NB4 (cell line): ENCODE data around the gene P4HB.

ENCODE experiments used
- MYC ChIP-seq: IDR thresholded peaks from 2 replicates; pipeline ENCODE4 v1.6.1; 2011; ENCODE audit warnings: low read depth, low read length
- POLR2A ChIP-seq: IDR thresholded peaks from 2 replicates; pipeline ENCODE4 v1.6.1; 2011; ENCODE audit warnings: mild to moderate bottlenecking; ENCODE audit not compliant: insufficient read length; ENCODE audit errors: extremely low read depth
- TF ChIP-seq, protein P1 (sequence below): IDR thresholded peaks from one replicate; pipeline ENCODE4 v1.5.1; 2012; ENCODE audit warnings: low read depth, low read length

- TF ChIP-seq POLR2A, result no peak
- TF ChIP-seq, protein P1, sequence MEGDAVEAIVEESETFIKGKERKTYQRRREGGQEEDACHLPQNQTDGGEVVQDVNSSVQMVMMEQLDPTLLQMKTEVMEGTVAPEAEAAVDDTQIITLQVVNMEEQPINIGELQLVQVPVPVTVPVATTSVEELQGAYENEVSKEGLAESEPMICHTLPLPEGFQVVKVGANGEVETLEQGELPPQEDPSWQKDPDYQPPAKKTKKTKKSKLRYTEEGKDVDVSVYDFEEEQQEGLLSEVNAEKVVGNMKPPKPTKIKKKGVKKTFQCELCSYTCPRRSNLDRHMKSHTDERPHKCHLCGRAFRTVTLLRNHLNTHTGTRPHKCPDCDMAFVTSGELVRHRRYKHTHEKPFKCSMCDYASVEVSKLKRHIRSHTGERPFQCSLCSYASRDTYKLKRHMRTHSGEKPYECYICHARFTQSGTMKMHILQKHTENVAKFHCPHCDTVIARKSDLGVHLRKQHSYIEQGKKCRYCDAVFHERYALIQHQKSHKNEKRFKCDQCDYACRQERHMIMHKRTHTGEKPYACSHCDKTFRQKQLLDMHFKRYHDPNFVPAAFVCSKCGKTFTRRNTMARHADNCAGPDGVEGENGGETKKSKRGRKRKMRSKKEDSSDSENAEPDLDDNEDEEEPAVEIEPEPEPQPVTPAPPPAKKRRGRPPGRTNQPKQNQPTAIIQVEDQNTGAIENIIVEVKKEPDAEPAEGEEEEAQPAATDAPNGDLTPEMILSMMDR, result no peak
- no peak for TF ChIP-seq MYC
Observed at GRCh38 chr17:81905424-81905875, 45.1 kb upstream of the P4HB start.
